Liver (tissue), 9 donors: ENCODE data around the gene C3. TPM values are rescaled to one million over a fixed set of nuclear protein-coding genes. Genes with fewer than 3 reads are reported as not detected.

ENCODE experiments used
- DNase-seq: peaks from one replicate; pipeline ENCODE4 v3.0.0-alpha.2; 2017; ENCODE audit warnings: low spot score
- H3K27ac ChIP-seq, 2 donors: one replicate each; pipeline ENCODE4 v1.7.0; 2013; ENCODE audit warnings: inconsistent platforms in 2 of 2, low read length in 2 of 2, control low read depth in 1 of 2, low read depth in 1 of 2, mild to moderate bottlenecking in 1 of 2
- H3K27me3 ChIP-seq, 4 donors: one replicate each; pipeline versions ENCODE4 v1.6.1 to v1.7.0; 2013; ENCODE audit warnings: low read length in 3 of 4, inconsistent platforms in 1 of 4, mild to moderate bottlenecking in 1 of 4, moderate library complexity in 1 of 4; ENCODE audit not compliant: control insufficient read depth in 4 of 4, insufficient read depth in 4 of 4
- H3K36me3 ChIP-seq, 4 donors: one replicate each; pipeline versions ENCODE4 v1.6.1 to v1.7.0; 2013; ENCODE audit warnings: low read length in 3 of 4, mild to moderate bottlenecking in 3 of 4, low read depth in 1 of 4, moderate library complexity in 1 of 4; ENCODE audit not compliant: control insufficient read depth in 4 of 4, insufficient read depth in 3 of 4
- H3K4me1 ChIP-seq, 4 donors: one replicate each; pipeline versions ENCODE4 v1.6.1 to v1.7.0; 2013; ENCODE audit warnings: low read length in 3 of 4, mild to moderate bottlenecking in 3 of 4, moderate library complexity in 1 of 4; ENCODE audit not compliant: control insufficient read depth in 4 of 4, insufficient read depth in 4 of 4
- H3K4me3 ChIP-seq, 3 donors: one replicate each; pipeline versions ENCODE4 v1.6.1 to v1.7.0; 2013; ENCODE audit warnings: low read length in 3 of 3, control low read depth in 1 of 3, low read depth in 1 of 3, mild to moderate bottlenecking in 1 of 3
- H3K9ac ChIP-seq, 2 donors: one replicate each; pipeline ENCODE4 v1.7.0; 2013; ENCODE audit warnings: low read length in 2 of 2, mild to moderate bottlenecking in 2 of 2, moderate library complexity in 2 of 2, control low read depth in 1 of 2, low read depth in 1 of 2
- H3K9me3 ChIP-seq, 4 donors: one replicate each; pipeline versions ENCODE4 v1.6.1 to v1.7.0; 2013; ENCODE audit warnings: low read length in 3 of 4; ENCODE audit not compliant: control insufficient read depth in 4 of 4
- GABPA ChIP-seq, 2 donors: IDR thresholded peaks in 1 of 2; conservative IDR thresholded peaks in 1 of 2; 2 replicates each; pipeline ENCODE4 v1.6.1; 2016; ENCODE audit warnings: antibody characterized with exemption in 2 of 2, mild to moderate bottlenecking in 1 of 2, moderate library complexity in 1 of 2
- HNF4A ChIP-seq, 2 donors: conservative IDR thresholded peaks; 2 replicates each; pipeline ENCODE4 v1.6.1; 2016; ENCODE audit warnings: antibody characterized with exemption in 2 of 2, mild to moderate bottlenecking in 2 of 2
- HNF4G ChIP-seq: IDR thresholded peaks from 2 replicates; pipeline ENCODE4 v1.6.1; 2016; ENCODE audit warnings: antibody characterized with exemption
- JUND ChIP-seq, 2 donors: IDR thresholded peaks; 2 replicates each; pipeline ENCODE4 v1.6.1; 2016; ENCODE audit warnings: antibody characterized with exemption in 2 of 2
- NR2F2 ChIP-seq: IDR thresholded peaks from 2 replicates; pipeline ENCODE4 v1.6.1; 2016; ENCODE audit warnings: antibody characterized with exemption
- SP1 ChIP-seq: IDR thresholded peaks from 2 replicates; pipeline ENCODE4 v1.6.1; 2018; ENCODE audit warnings: antibody characterized with exemption, mild to moderate bottlenecking
- TAF1 ChIP-seq: conservative IDR thresholded peaks from 2 replicates; pipeline ENCODE4 v1.6.1; 2016; ENCODE audit warnings: antibody characterized with exemption, mild to moderate bottlenecking
- YY1 ChIP-seq: IDR thresholded peaks from 2 replicates; pipeline ENCODE4 v1.6.1; 2016; ENCODE audit warnings: antibody characterized with exemption, mild to moderate bottlenecking
- WGBS: extraction: QIAGEN DNeasy Blood & Tissue Kit; methylation state at CpG from one replicate; pipeline ENCODE4 v1.1.7; 2013; 5-methylcytosine and 5-hydroxymethylcytosine counted together
- polyA plus RNA-seq, 2 donors: library from polyadenylated mRNA; stranded (reverse) in 1 of 2; unstranded in 1 of 2; fragments of 200-250 nt in 1 of 2; fragments of >200 nt in 1 of 2; fragmentation: Nextera tagmentation in 1 of 2; extraction: Ambion mirVana in 1 of 2; gene quantifications; one replicate each; pipeline versions ENCODE4 v1.2.1 to v1.2.3, GENCODE V29; 2013 to 2015
- total RNA-seq, 2 donors: library from RNA; depleted of rRNA; stranded (reverse); fragments of >200 nt; gene quantifications; one replicate each; pipeline ENCODE4 v1.2.3, GENCODE V29; 2014
- TF ChIP-seq, protein P1 (sequence below): fragments of 150-350 bp; IDR thresholded peaks from 2 replicates; pipeline ENCODE4 v1.5.1; 2017; ENCODE audit warnings: improper control_type of control experiment, low read depth, low read length; ENCODE audit not compliant: missing input control
- TF ChIP-seq, protein P2 (sequence below): IDR thresholded peaks from 2 replicates; pipeline ENCODE4 v1.6.1; 2016; ENCODE audit warnings: antibody characterized with exemption
- donor health status: healthy.
- donor health status: healthy.
- donor health status: healthy.
- donor health status: healthy.
- donor health status: healthy.

C3 gene
- total and polyA plus RNA-seq, 4 donors: 4,543 to 9,349 (median 8,015) TPM

DNA sequence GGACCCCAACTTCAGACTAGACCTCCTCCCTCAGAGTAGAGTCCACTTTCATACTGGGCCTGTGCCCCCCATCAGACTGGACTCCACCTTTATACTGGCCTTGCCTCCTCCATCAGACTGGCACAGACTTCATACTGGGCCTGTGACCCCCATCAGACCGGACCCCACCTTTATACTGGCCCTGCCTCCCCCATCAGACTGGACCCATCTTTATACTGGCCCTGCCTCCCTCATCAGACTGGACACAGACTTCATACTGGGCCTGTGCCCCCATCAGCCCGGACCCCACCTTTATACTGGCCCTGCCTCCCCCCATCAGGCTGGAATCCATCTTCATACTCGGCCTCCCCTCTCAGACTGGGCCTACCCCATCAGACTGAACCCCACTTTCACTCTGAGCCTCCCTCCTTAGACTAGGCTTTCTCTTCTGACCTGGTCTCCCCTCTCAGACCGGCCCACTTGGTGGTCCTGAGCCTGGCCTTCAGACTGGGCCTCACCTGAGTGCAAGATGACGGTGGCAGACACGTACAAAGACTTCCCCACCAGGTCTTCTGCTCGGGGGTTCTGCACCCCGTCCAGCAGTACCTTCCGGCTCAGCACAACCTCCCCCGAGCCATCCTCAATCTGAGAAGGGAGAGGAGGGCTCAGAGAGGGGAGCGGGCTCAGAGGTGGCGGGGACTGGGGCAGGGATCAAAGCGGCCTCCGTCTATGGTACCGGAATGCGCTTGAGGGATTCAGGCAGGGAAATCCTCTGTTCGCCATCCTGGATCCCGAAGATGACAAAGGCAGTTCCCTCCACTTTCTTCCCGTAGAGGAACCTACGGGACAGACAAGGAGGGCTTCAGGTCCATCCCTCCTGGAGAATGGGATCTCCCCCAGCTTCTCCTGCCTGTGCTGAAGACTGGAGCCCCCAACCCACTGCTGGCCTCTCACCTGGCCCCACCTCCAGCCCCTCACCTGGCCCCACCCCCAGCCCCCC is 7.5 kb downstream of the C3 start:
- peak; percentile 5 for TF ChIP-seq NR2F2
- TF ChIP-seq HNF4G: no peak
- WGBS: 73% methylated on average over 20 of the region's 20 CpGs

DNA sequence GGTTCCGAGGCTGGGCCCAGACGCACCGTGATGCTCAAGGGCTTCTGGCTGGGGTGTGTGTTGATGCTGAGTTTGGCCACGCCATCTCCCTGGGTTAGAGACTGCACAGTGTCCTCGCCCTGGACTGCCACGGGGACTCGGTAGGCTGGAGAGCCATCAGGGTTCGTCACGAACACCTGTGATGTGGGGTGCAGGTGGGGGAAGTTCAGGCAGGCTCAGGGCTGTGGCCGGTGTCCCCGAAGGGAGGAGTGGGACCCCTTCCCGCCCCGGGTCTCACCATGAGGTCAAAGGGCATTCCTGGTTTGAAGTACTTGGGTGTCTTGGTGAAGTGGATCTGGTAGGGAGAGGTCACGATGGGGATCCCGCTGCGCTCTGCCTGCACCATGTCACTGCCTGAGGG is 8.2 kb downstream of the C3 start:
- 64% methylated on average over 16 of the region's 16 CpGs for WGBS
- DNase-seq: no peak
- H3K9ac ChIP-seq: no peak overlapping the region
- TF ChIP-seq, protein P1, sequence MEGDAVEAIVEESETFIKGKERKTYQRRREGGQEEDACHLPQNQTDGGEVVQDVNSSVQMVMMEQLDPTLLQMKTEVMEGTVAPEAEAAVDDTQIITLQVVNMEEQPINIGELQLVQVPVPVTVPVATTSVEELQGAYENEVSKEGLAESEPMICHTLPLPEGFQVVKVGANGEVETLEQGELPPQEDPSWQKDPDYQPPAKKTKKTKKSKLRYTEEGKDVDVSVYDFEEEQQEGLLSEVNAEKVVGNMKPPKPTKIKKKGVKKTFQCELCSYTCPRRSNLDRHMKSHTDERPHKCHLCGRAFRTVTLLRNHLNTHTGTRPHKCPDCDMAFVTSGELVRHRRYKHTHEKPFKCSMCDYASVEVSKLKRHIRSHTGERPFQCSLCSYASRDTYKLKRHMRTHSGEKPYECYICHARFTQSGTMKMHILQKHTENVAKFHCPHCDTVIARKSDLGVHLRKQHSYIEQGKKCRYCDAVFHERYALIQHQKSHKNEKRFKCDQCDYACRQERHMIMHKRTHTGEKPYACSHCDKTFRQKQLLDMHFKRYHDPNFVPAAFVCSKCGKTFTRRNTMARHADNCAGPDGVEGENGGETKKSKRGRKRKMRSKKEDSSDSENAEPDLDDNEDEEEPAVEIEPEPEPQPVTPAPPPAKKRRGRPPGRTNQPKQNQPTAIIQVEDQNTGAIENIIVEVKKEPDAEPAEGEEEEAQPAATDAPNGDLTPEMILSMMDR: no peak
- peak; percentile 9 for TF ChIP-seq NR2F2
- H3K27me3 ChIP-seq: no peaks in the 10 kb centered on the region
- peaks cover 26 to 66% (median 56%) of the 10 kb centered on the region in 4 donors for H3K36me3 ChIP-seq
- no peaks in the 10 kb centered on the region for H3K9me3 ChIP-seq
- peaks cover 0 to 49% (median 25%) of the 10 kb centered on the region in 4 donors for H3K4me1 ChIP-seq
- H3K27ac ChIP-seq: no peak overlapping the region
- no peak overlapping the region for H3K4me3 ChIP-seq

More for the DNA sequence above, 7.5 kb downstream of the C3 start:
- Histone ChIP-seq H3K9me3 (no peaks in the 10 kb centered on the region), H3K27me3 (no peaks in the 10 kb centered on the region), H3K4me1 (peaks cover 0 to 53% (median 28%) of the 10 kb centered on the region in 4 donors), H3K9ac (no peak overlapping the region), H3K4me3 (peak overlapping the region in 1 of 3 donors; percentile 3), H3K27ac (no peak overlapping the region), H3K36me3 (peaks cover 22 to 67% (median 57%) of the 10 kb centered on the region in 4 donors)
- DNase-seq: no peak

DNA sequence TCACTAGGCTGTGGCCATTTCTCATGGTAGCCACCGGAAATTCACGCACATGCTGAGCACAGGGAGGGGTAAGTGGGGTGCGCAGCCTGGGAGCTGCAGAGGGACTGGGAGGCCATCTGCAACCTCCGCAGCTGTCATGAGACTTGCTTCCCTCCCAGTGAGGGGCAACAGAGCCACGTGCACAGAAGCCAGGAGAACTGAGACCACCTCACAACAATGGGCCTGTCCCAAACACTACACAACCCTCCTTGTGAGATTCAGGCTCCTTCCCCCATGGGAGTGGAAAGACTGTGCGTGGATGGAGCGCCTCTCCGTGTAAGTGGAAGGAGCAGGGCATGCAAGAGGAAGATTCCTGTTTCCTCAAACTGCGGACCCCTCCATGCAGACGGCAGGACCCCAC is 8.8 kb downstream of the C3 start:
- H3K4me3 ChIP-seq: no peak overlapping the region
- WGBS: 75% methylated on average over 10 of the region's 10 CpGs
- peaks cover 0 to 43% (median 20%) of the 10 kb centered on the region in 4 donors for H3K4me1 ChIP-seq
- no peak for DNase-seq
- no peak overlapping the region for H3K27ac ChIP-seq
- no peaks in the 10 kb centered on the region for H3K9me3 ChIP-seq
- peaks cover 28 to 62% (median 52%) of the 10 kb centered on the region in 4 donors for H3K36me3 ChIP-seq
- H3K27me3 ChIP-seq: no peaks in the 10 kb centered on the region
- H3K9ac ChIP-seq: no peak overlapping the region
- TF ChIP-seq GABPA (IDR thresholded peaks at IDR 0.05 in 1 of 2, conservative IDR thresholded peaks at IDR 0.05 in 1 of 2): no peak
- peak in 1 of 2 donors; percentile 13 for TF ChIP-seq JUND (IDR thresholded peaks at IDR 0.05)

DNA sequence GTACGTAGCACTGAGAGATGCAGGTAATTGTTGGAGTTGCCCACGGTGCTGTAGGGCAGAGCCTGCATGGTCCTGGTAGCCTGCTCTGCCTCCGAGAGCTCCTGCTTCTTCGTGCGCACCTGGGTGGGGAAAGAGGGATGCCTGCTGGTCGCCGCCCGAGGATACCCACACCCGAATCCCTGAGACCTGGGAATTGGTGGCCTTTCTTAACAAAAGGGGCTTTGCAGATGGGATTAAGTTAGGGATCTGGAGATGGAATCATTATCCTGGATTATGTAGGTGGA is 9.4 kb downstream of the C3 start:
- Histone ChIP-seq H3K4me1 (peaks cover 0 to 38% (median 20%) of the 10 kb centered on the region in 4 donors), H3K4me3 (no peak overlapping the region), H3K9me3 (no peaks in the 10 kb centered on the region), H3K9ac (no peak overlapping the region), H3K27ac (no peak overlapping the region), H3K36me3 (peaks cover 28 to 65% (median 54%) of the 10 kb centered on the region in 4 donors), H3K27me3 (no peaks in the 10 kb centered on the region)
- TF ChIP-seq NR2F2 (no peak), YY1 (no peak), TAF1 (no peak), HNF4A (conservative IDR thresholded peaks at IDR 0.05) (no peak), GABPA (IDR thresholded peaks at IDR 0.05 in 1 of 2, conservative IDR thresholded peaks at IDR 0.05 in 1 of 2) (no peak), SP1 (no peak), HNF4G (no peak)
- TF ChIP-seq, protein P2, sequence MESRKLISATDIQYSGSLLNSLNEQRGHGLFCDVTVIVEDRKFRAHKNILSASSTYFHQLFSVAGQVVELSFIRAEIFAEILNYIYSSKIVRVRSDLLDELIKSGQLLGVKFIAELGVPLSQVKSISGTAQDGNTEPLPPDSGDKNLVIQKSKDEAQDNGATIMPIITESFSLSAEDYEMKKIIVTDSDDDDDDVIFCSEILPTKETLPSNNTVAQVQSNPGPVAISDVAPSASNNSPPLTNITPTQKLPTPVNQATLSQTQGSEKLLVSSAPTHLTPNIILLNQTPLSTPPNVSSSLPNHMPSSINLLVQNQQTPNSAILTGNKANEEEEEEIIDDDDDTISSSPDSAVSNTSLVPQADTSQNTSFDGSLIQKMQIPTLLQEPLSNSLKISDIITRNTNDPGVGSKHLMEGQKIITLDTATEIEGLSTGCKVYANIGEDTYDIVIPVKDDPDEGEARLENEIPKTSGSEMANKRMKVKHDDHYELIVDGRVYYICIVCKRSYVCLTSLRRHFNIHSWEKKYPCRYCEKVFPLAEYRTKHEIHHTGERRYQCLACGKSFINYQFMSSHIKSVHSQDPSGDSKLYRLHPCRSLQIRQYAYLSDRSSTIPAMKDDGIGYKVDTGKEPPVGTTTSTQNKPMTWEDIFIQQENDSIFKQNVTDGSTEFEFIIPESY: no peak
- 71% methylated on average over 9 of the region's 9 CpGs for WGBS
- no peak for DNase-seq
